OCI-LY3 (cell line): Measurements from ENCODE around the gene ADCY9.

ENCODE experiments used
- H2AFZ ChIP-seq: fragments of 200-600, 300-600 bp; shearing (Covaris generic); 2 replicates; pipeline ENCODE4 v1.6.0; 2014; ENCODE audit warnings: antibody characterized with exemption, low read depth, low read length
- H3K27ac ChIP-seq: fragments of 200-600, 300-600 bp; sonication (generic); 2 replicates; pipeline ENCODE4 v1.5.1; 2014; ENCODE audit warnings: mild to moderate bottlenecking, low read length, moderate library complexity, mixed read lengths
- H3K27me3 ChIP-seq: fragments of 200-600, 300-600 bp; sonication (generic); 2 replicates; pipeline ENCODE4 v1.6.1; 2014; ENCODE audit warnings: low read depth, low read length, mixed read lengths
- H3K36me3 ChIP-seq: fragments of 200-600, 300-600 bp; sonication (generic); replicated peaks from 2 replicates; pipeline ENCODE3; 2014; ENCODE audit warnings: low read depth, low read length, mixed read lengths
- H3K4me1 ChIP-seq: fragments of 300-600, 200-600 bp; sonication (generic); 2 replicates; pipeline ENCODE4 v1.6.1; 2014; ENCODE audit warnings: low read length, mixed read lengths
- H3K4me2 ChIP-seq: fragments of 200-600, 300-600 bp; sonication (generic); 2 replicates; pipeline ENCODE4 v1.6.1; 2014; ENCODE audit warnings: low read length, mixed read lengths
- H3K4me3 ChIP-seq: fragments of 300-600, 200-600 bp; sonication (generic); 2 replicates; pipeline ENCODE4 v1.5.1; 2014; ENCODE audit warnings: antibody characterized with exemption, mild to moderate bottlenecking, low read length, moderate library complexity
- H3K79me2 ChIP-seq: fragments of 300-600, 200-600 bp; shearing (Covaris generic); 2 replicates; pipeline ENCODE4 v1.6.1; 2014; ENCODE audit warnings: mild to moderate bottlenecking, low read length, mixed read lengths
- H3K9ac ChIP-seq: fragments of 300-600, 200-600 bp; shearing (Covaris generic); 2 replicates; pipeline ENCODE4 v1.6.0; 2014; ENCODE audit warnings: mild to moderate bottlenecking, low read length, moderate library complexity
- H3K9me3 ChIP-seq: fragments of 200-600, 300-600 bp; shearing (Covaris generic); 2 replicates; pipeline ENCODE4 v1.6.1; 2014; ENCODE audit warnings: low read length, mixed read lengths; ENCODE audit not compliant: insufficient read depth
- H4K20me1 ChIP-seq: fragments of 200-600, 300-600 bp; sonication (generic); 2 replicates; pipeline ENCODE4 v1.6.1; 2016; ENCODE audit warnings: low read length, mixed read lengths; ENCODE audit not compliant: insufficient read depth
- EZH2phosphoT487 ChIP-seq: fragments of 200-600 bp; shearing (Covaris generic); IDR thresholded peaks from 2 replicates; pipeline ENCODE4 v1.6.1; 2018; ENCODE audit warnings: antibody characterized with exemption, mixed run types, low read depth
- TF ChIP-seq, protein P1 (sequence below): fragments of 200-600, 300-600 bp; sonication (generic); IDR thresholded peaks from 2 replicates; pipeline ENCODE4 v1.5.1; 2014; ENCODE audit warnings: antibody characterized with exemption, low read length, low read depth

The ADCY9 gene

DNA sequence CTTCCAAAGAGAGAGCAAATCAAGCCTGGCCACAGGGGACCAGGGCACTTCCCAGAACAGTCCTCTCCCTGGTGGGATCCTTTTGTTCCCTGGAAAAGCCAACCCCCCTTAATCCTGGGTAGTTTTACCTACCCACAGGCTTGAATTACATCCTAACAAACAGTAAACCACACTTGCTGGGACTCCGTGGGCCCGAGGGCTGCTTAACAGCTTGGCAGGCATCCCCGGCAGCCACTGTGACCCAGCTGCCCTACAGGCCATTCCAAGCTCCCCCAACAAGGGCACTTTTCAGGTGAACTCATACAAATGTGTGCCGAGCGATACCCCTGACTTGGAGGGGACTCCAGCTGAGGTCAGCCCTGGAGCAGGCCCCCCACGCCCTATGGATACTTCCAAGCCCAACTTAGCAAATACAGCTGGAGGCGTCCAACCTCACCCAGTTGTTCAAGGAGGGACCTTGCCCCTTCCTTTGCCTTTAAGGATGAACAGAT is 26.4 kb downstream of the ADCY9 start:
- no peak overlapping the region for H3K4me3 ChIP-seq
- H3K9me3 ChIP-seq, result no peaks in the 10 kb centered on the region
- H4K20me1 ChIP-seq, result no peaks in the 10 kb centered on the region
- no peaks in the 10 kb centered on the region for H3K4me1 ChIP-seq
- no peak overlapping the region for H2AFZ ChIP-seq
- no peaks in the 10 kb centered on the region for H3K36me3 ChIP-seq
- no peaks in the 10 kb centered on the region for H3K79me2 ChIP-seq
- H3K27ac ChIP-seq, result no peak overlapping the region
- H3K9ac ChIP-seq, result no peak overlapping the region
- H3K4me2 ChIP-seq, result no peak overlapping the region
- peaks cover 24% of the 10 kb centered on the region for H3K27me3 ChIP-seq
- TF ChIP-seq EZH2phosphoT487, result no peak
- TF ChIP-seq, protein P1, sequence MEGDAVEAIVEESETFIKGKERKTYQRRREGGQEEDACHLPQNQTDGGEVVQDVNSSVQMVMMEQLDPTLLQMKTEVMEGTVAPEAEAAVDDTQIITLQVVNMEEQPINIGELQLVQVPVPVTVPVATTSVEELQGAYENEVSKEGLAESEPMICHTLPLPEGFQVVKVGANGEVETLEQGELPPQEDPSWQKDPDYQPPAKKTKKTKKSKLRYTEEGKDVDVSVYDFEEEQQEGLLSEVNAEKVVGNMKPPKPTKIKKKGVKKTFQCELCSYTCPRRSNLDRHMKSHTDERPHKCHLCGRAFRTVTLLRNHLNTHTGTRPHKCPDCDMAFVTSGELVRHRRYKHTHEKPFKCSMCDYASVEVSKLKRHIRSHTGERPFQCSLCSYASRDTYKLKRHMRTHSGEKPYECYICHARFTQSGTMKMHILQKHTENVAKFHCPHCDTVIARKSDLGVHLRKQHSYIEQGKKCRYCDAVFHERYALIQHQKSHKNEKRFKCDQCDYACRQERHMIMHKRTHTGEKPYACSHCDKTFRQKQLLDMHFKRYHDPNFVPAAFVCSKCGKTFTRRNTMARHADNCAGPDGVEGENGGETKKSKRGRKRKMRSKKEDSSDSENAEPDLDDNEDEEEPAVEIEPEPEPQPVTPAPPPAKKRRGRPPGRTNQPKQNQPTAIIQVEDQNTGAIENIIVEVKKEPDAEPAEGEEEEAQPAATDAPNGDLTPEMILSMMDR, result no peak

DNA sequence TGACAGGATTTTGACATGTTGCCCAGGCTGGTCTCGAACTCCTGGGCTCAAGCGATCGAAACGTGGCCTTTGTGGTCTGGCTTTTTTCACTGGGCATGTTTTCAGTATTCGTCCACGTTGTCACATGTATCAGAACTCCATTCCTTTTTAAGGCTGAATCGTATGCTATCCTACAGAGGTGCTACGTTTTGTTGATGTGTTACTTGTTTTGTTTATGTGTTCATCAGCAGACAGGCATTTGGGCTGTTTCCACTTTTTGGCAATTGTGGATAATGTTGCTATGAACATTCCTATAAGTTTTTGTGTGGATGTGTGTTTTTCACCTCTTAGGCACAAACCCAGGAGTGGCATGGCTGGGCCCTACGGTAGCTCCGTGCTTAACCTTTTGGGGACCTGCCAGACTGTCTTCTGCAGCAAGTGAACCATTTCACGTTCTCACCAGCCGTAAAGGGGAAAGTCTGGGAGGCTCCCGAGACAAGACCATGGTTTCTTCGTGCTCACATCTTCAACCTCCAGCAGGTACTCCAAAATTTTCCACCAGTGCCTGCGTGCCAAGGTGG is 26.9 kb downstream of the ADCY9 start:
- Histone ChIP-seq H4K20me1 (no peaks in the 10 kb centered on the region), H3K9ac (no peak overlapping the region), H3K27me3 (peaks cover 24% of the 10 kb centered on the region), H3K4me2 (no peak overlapping the region), H3K4me3 (no peak overlapping the region), H3K4me1 (no peaks in the 10 kb centered on the region), H3K9me3 (no peaks in the 10 kb centered on the region), H3K27ac (no peak overlapping the region), H2AFZ (no peak overlapping the region), H3K79me2 (no peaks in the 10 kb centered on the region), H3K36me3 (no peaks in the 10 kb centered on the region)
- TF ChIP-seq, protein P1, result no peak

DNA sequence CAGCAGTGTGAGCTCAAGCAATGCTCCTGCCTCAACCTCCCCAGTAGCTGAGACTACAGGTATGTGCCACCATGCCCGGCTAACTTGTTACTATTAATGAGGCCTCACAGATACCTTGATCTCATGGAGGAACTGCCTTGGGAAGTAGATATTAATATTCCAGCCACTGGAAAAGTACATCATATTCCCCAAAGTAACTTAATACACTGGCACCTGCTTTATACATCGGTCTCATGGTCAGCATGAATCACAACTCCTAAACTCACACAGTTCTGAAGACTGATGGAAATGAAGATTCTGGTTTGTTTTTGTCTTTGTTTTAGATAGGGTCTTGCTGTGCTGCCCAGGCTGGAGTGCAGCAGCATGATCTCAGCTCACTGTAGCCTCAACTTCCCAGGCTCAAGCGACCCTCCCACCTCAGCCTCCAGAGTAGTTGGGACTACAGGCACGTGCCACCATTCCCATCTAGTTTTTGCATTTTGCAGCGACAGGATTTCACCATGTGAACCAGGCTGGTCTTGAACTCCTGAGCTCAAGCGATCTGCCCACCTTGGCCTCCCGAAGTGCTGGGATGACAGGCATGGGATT is 28.2 kb downstream of the ADCY9 start:
- no peak overlapping the region for H3K9ac ChIP-seq
- H3K27ac ChIP-seq, result no peak overlapping the region
- H3K9me3 ChIP-seq, result no peaks in the 10 kb centered on the region
- no peaks in the 10 kb centered on the region for H3K4me1 ChIP-seq
- H3K36me3 ChIP-seq, result no peaks in the 10 kb centered on the region
- TF ChIP-seq, protein P1, result no peak
- no peak for TF ChIP-seq EZH2phosphoT487
- no peak overlapping the region for H3K4me3 ChIP-seq
- H4K20me1 ChIP-seq, result no peaks in the 10 kb centered on the region
- peaks cover 23% of the 10 kb centered on the region for H3K27me3 ChIP-seq
- no peaks in the 10 kb centered on the region for H3K79me2 ChIP-seq
- no peak overlapping the region for H3K4me2 ChIP-seq
- no peak overlapping the region for H2AFZ ChIP-seq

DNA sequence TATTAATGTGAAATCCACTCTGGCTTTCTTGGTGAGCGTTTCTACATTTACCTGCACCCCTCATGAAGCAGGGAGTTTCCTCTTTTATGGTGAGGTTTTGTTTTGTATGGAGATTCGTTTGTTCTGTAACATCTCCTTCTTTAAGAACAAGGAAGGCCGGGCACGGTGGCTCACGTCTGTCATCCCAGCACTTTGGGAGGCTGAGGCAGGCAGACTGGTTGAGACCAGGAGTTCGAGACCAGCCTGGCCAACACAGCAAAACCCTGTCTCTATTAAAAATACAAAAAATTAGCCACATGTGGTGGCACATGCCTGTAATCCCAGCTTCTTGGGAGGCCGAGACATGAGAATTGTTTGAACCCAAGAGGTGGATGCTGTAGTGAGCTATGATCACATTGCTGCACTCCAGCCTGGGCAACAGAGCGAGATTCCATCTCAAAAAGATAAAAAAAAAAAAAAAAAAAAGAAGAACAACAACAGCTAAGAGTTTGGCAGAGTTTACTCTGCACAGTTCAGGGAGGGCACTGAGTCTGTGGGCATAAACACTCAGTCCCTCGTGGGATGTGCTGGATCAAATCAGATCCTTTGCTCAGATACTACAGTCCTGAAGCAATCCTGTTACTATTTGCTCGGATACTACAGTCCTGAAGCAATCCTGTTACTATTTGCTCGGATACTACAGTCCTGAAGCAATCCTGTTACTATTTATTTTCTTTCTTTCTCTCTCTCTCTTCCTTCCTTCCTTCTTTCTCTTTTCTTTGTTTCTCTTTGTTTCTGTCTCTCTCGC is 28.9 kb downstream of the ADCY9 start:
- Histone ChIP-seq H2AFZ (no peak overlapping the region), H3K9ac (no peak overlapping the region), H3K4me3 (no peak overlapping the region), H3K27me3 (peaks cover 17% of the 10 kb centered on the region), H3K36me3 (no peaks in the 10 kb centered on the region), H3K4me2 (no peak overlapping the region), H3K27ac (no peak overlapping the region), H3K4me1 (no peaks in the 10 kb centered on the region), H4K20me1 (no peaks in the 10 kb centered on the region), H3K79me2 (no peaks in the 10 kb centered on the region), H3K9me3 (no peaks in the 10 kb centered on the region)
- no peak for TF ChIP-seq EZH2phosphoT487
- TF ChIP-seq, protein P1, result no peak
